ENCODE measurements around the gene ADARB2. TPM values are rescaled to one million over a fixed set of nuclear protein-coding genes. Genes with fewer than 3 reads are reported as not detected.

ADARB2 gene
- total and polyA plus RNA-seq, 2 experiments from 2014 or later = 2.0 to 5.0 TPM

- TF ChIP-seq EZH2 (IDR thresholded peaks at IDR 0.05; ENCODE audit: low read depth, unreplicated experiment) (no peak), ETS1 (IDR thresholded peaks at IDR 0.05) (no peak), POLR2AphosphoS5 (IDR thresholded peaks at IDR 0.05; ENCODE audit: low read depth) (no peak), REST (IDR thresholded peaks at IDR 0.05; ENCODE audit: unreplicated experiment) (no peak), CTCF (conservative IDR thresholded peaks at IDR 0.05; ENCODE audit: low read depth in 2 of 2) (no peak), ZNF114 (CRISPR knock-in tag; IDR thresholded peaks at IDR 0.05) (no peak), CREB1 (CRISPR knock-in tag; IDR thresholded peaks at IDR 0.05; ENCODE audit: low read depth) (no peak), STAT1 (IDR thresholded peaks at IDR 0.05; ENCODE audit: unreplicated experiment) (no peak)
Measured at GRCh38 chr10:1709161-1709560, 28.2 kb downstream of the ADARB2 start (continued).

GRCh38 chr10:1708746-1709145 lies 28.6 kb downstream of the ADARB2 start:
- no peak overlapping the region for H3K27ac ChIP-seq (ENCODE audit: low read depth)
- H3K36me3 ChIP-seq (ENCODE audit: insufficient read depth) = peaks cover 7% of the 10 kb centered on the region; the same call in 1 of the 2 replicates
- Mint-ChIP-seq H3K4me3 (no peak overlapping the region), H3K27me3 (ENCODE audit: insufficient read depth, low read depth, poor library complexity) (peaks cover 10% of the 10 kb centered on the region), H3K4me1 (peaks cover 5% of the 10 kb centered on the region; the same call in 2 of the 3 replicates), H3K27ac (no peak overlapping the region), H3K36me3 (ENCODE audit: low read depth) (peaks cover 35% of the 10 kb centered on the region), H3K9me3 (peaks cover 39% of the 10 kb centered on the region)
- ATAC-seq (no peak), DNase-seq (ENCODE audit: low spot score) (no peak)
- TF ChIP-seq ZNF114 (CRISPR knock-in tag; IDR thresholded peaks at IDR 0.05) = no peak
- H3K79me2 ChIP-seq (replicated peaks; ENCODE audit: insufficient read depth) = no peaks in the 10 kb centered on the region
- no peaks in the 10 kb centered on the region for H3K27me3 ChIP-seq (ENCODE audit: insufficient read depth)
- no peak overlapping the region for H2AFZ ChIP-seq
- no peak overlapping the region for H3K4me2 ChIP-seq
- H4K20me1 ChIP-seq (replicated peaks; ENCODE audit: insufficient read depth) = no peaks in the 10 kb centered on the region
- H3K9me2 ChIP-seq (ENCODE audit: insufficient read depth) = peaks cover 3% of the 10 kb centered on the region; the same call in 1 of the 2 replicates
- no peak overlapping the region for H3K4me3 ChIP-seq
- H3F3A ChIP-seq (replicated peaks; ENCODE audit: low read depth) = no peaks in the 10 kb centered on the region
- H3K4me1 ChIP-seq (ENCODE audit: insufficient read depth) = no peaks in the 10 kb centered on the region
